NCI-H510A (cell line): ENCODE results near the gene ZNF497.
"Not testable (repeated sequence)": the region's sequence is repeated elsewhere in the genome, so short reads cannot be mapped to it uniquely, and the experiment has no call there.

Experiments used
- DNase-seq: peaks from one replicate; lab custom pipeline; 2025; lab: John Stamatoyannopoulos, UW

Gene ZNF497

GRCh38 chr19:58394821-58395219 is 32.3 kb upstream of the ZNF497 start:
- DNase-seq: no peak

GRCh38 chr19:58393725-58394033 is 31.1 kb upstream of the ZNF497 start:
- no peak for DNase-seq

GRCh38 chr19:58392945-58393724 is 30.6 kb upstream of the ZNF497 start:
- no peak for DNase-seq

DNA sequence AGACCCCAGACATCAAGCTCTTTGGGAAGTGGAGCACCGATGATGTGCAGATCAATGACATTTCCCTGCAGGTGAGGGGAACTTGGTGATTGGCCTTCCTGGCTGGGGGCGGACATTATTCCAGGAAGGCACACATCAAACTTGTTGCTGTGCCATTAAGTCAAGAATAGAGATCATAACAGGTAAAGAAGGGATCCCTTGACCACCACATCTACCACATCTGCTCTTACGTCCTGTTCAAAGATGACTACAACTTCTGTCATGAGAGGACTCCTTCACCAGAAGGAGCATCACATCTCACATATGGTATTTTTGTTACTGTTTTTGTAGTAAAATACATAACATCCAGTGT is 25.6 kb upstream of the ZNF497 start:
- no peak for DNase-seq

- DNase-seq: no peak
Observed at GRCh38 chr19:58387338-58388174, 25.0 kb upstream of the ZNF497 start.

GRCh38 chr19:58386576-58387337 is 24.2 kb upstream of the ZNF497 start, which contains the start of gene RPS5:
TSS of gene RPS5 (plus strand) at chr19:58387269. CDS start at chr19:58388138, 869 bp downstream.
- DNase-seq: peak; percentile 92

- no peak for DNase-seq
Observed at GRCh38 chr19:58385891-58386575, 23.5 kb upstream of the ZNF497 start.

DNA sequence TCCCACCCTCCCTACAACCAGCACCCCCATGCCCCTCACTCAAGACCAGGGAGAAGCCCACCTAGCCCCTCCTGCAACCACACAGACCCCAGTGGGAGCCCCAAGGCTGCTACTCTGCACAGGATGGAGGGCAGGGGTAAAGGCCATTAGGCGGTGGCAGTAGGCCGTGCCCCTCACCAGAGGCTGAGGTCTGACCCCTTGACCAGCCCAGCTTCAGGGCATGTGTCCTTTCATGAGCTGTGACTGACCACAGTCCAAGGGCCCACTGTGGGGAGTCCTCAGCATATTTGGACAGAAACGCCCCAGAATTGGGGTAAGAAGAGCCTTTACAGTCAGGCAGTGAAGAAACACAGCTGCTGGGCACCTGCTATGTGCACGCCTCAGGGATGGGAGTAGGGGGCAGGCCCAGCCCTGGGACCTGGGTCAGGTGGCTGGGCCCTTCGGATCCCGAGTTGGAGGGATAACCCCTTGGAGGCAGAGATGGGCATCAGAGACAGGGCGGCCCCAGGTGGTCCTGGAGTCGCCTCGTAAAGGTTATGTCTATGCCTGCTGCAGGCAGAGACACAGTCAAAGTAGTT is 22.9 kb upstream of the ZNF497 start:
- no peak for DNase-seq

DNA sequence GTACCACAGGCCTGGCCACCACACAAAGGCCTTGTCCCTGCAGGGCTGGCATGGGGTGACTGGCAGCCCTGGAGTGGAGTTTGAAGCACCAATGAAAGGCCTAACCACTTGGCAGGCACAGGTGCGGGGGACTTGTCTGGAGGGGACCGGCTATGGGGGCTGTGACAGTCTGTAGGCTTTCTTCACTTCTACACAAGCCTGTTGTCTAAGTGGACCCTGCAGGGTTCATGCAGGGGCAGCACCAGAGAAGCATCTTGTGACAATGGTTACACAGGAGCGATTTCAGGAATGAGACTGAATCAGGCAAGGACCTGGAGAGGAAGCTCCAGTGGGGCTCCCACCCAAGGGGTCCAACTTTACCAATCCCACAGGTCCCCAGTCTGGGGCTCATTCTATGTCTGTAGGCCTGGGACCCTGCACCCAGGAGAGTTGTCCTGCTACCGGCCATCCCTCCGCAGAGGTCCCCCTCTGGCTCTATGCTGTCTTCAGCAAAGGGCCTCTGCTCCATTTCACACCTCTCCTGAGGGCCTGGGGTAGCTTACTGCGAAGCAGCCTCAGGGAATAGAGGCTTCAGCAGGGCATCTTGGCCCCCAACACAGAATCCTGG is 20.5 kb upstream of the ZNF497 start:
- DNase-seq: no peak

GRCh38 chr19:58381460-58382212 is 19.1 kb upstream of the ZNF497 start:
- DNase-seq: no peak

DNA sequence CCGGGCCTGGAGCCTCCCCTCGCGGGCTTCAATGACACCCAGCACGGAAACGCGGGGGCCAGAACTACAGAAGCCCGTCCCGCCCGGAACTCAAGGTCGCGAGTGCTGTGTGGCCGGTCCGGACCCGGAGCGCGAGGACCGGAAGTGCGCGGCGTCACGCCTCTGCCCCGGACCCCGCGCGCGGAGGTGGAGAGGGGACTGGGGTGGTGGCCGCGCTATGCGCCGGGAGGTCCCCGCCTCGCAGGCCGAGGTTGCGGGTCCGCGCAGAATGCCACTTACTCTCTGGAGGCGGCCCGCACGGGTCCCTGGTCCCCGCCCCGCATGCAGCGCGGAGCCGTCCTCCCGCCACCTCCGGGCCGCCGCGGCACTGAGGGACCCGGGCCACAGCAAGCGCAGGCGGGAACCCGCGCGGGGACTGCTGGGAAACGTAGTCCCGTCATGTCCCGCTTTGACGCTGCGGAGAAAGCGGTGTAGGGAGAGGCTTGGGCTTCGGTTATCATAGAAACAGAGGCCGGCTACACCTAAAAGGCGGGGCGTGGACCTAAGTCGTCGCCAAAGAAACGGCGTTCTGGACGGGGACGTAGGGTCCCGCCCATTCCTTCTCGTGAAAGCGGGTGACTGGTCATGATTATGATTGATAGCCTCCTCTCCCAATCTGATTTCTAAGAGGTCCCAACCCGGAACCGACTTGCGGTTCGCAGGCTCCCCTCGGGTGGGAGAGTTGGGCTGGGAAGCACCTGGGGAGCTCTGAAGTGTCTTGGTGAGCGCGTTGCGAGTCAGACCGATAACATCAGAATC is 18.3 kb upstream of the ZNF497 start, which contains the start of gene ZNF837:
ZNF837 (minus strand) TSS at position 369 of the 798 bp plus-strand sequence. CDS start 11,698 bp downstream, outside the sequence.
- DNase-seq: peak; percentile 99

- DNase-seq: no peak
Observed at GRCh38 chr19:58380037-58380661, 17.6 kb upstream of the ZNF497 start.

- no peak for DNase-seq
Observed at GRCh38 chr19:58379246-58379645, 16.7 kb upstream of the ZNF497 start.

GRCh38 chr19:58376724-58377123 is 14.2 kb upstream of the ZNF497 start:
- not testable (repeated sequence) for DNase-seq

DNA sequence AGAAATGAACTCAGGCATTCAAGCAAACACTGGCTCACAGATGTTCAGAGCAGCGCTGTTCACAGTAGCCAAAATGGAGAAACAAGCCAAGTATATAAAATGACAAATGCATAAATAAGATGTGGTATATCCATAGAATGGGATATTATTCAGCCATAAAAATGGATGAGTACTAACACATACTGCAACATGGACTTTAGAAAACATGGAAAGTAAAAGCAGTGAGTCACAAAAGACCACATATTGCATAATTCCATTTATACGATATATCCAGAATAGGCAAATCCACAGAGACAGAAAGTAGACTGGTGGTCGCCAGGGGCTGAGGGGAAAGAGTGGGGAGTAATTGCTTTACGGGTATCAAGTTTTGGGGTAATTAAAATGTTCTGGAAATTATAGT is 11.6 kb upstream of the ZNF497 start:
- DNase-seq: no peak

- DNase-seq: no peak
Observed at GRCh38 chr19:58372311-58373133, 10.0 kb upstream of the ZNF497 start.

DNA sequence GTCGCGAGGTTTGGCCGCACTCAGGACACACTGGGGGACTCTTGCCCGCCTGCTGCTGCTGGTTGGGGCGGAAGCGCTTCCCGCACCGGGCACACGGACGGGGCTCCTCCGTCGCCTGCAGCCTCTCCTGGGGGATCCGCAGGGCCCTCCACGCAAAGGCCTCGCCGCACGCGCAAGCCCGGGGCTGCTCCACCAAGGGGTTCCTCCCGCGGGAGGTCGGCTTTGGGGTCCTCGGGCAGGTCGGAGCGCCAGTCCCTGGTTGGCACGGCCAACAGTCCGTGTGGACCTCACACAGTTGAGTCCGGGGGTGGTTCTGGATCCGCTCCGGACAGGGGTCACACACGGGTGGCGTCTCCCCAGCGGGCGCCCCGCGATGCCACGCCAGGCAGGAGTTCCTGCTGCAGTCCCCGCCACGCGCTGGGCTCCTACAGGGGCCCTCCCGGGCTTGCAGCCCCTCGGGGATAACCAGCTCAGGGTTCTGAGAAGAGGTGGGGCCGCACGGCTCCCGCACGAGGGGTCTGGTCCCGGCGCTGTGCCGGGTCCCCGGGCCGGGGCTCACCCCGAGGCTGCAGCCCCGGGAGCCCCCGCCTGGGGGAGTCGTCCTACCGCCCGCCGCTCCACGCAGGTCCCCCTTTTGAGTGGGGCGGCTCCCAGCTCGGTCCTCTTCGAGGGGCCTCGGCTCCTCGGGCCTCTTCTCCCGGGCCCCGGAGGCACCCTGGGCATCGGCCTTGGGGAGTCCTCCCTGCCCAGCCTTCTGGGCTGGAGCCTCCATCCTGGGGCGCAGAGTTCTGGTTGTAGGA is 6.2 kb upstream of the ZNF497 start:
- DNase-seq: no peak
